Measurements from ENCODE around the gene CDV3. TPM values are rescaled to one million over a fixed set of nuclear protein-coding genes. Genes with fewer than 3 reads are reported as not detected.

Gene CDV3
- total and polyA plus RNA-seq, 12 donors: 27.9 to 182 (median 150) TPM

DNA sequence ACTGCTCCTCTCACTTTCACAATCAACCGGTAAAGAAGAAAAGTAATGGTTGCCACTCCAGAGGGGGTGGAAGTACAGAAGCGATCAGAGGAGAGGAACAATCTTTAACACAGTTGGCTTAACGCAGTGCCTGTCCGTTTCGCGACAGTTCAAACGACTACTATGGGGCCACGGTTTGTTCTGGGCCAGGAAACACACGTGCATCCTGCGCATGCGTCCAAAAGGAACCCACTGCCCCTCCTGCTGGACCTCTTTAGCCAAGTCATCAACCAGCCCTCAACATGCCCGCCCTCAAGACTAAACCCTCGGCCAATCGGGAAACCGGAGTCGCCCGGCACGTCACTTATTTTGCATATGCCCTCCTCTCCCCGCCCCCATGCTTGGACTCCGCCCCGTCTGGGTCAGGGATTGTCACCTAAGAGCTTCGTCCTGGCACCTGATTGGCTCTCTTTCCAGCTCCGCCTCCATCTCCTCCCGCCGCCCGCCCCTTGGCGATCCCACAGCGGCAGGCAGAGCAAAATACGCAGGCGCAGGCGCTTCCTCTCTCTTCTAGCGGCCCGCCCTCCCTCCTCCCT, 345 bp upstream of the CDV3 start:
- 0 to 1% methylated on average over 32 to 33 of the region's 33 CpGs for WGBS, 2 donors
- DNase-seq (peak; percentile 100), ATAC-seq (peak; percentile 92 to 98 (median 96))
- Histone ChIP-seq H3K4me1 (peaks cover 5 to 74% (median 53%) of the 10 kb centered on the region in 9 donors), H3K27ac (peak overlapping the region; percentile 94 to 98 (median 96)), H3K27me3 (no peaks in the 10 kb centered on the region), H3K9me3 (no peaks in the 10 kb centered on the region), H3K4me3 (peak overlapping the region in 9 of 10 donors; percentile 66 to 91 (median 82)), H3K36me3 (peaks cover 0 to 34% (median 14%) of the 10 kb centered on the region in 9 donors)
- TF ChIP-seq, protein P1, sequence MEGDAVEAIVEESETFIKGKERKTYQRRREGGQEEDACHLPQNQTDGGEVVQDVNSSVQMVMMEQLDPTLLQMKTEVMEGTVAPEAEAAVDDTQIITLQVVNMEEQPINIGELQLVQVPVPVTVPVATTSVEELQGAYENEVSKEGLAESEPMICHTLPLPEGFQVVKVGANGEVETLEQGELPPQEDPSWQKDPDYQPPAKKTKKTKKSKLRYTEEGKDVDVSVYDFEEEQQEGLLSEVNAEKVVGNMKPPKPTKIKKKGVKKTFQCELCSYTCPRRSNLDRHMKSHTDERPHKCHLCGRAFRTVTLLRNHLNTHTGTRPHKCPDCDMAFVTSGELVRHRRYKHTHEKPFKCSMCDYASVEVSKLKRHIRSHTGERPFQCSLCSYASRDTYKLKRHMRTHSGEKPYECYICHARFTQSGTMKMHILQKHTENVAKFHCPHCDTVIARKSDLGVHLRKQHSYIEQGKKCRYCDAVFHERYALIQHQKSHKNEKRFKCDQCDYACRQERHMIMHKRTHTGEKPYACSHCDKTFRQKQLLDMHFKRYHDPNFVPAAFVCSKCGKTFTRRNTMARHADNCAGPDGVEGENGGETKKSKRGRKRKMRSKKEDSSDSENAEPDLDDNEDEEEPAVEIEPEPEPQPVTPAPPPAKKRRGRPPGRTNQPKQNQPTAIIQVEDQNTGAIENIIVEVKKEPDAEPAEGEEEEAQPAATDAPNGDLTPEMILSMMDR (IDR thresholded peaks at IDR 0.05): peak in 6 of 9 donors; percentile 7 to 48 (median 34)
- intact Hi-C loops (cut with DNase I): loop anchor here (2.0 to 10.0 kb wide), 8 partner anchors 98 to 851 kb away; partner anchors contain the start of genes NPHP3 (in 6 of the 10) and AMOTL2 (in 1 of the 10)

- Histone ChIP-seq H3K36me3 (peaks cover 0 to 46% (median 22%) of the 10 kb centered on the region in 9 donors), H3K27ac (peak overlapping the region; percentile 94 to 98 (median 96)), H3K4me1 (peaks cover 10 to 81% (median 65%) of the 10 kb centered on the region in 9 donors), H3K4me3 (peak overlapping the region; percentile 29 to 91 (median 81)), H3K9me3 (no peaks in the 10 kb centered on the region), H3K27me3 (no peaks in the 10 kb centered on the region)
- DNase-seq: peak; percentile 70 to 82
- intact Hi-C loops (cut with DNase I): loop anchor here (5.0 to 10.0 kb wide), 7 partner anchors 100 to 852 kb away; partner anchors contain the start of genes NPHP3 (in 4 of the 10) and AMOTL2 (in 1 of the 10)
- WGBS, 2 donors: 0% methylated on average over 46 to 54 of the region's 54 CpGs
- peak; percentile 12 to 56 (median 40) for ATAC-seq
- TF ChIP-seq, protein P1 (IDR thresholded peaks at IDR 0.05): peak in 4 of 9 donors; percentile 21 to 41 (median 34)
Observed at GRCh38 chr3:133574260-133574881, 885 bp downstream of the CDV3 start.

- H3K4me1 ChIP-seq: peaks cover 10 to 80% (median 63%) of the 10 kb centered on the region in 9 donors
Observed at GRCh38 chr3:133575086-133575485, 1.6 kb downstream of the CDV3 start.

More at GRCh38 chr3:133575086-133575485, 1.6 kb downstream of the CDV3 start:
- intact Hi-C loops (cut with DNase I): loop anchor here in 8 of 10 donors (5.0 to 10.0 kb wide), 8 partner anchors 87 to 853 kb away; partner anchors contain the start of genes NPHP3 (in 3 of the 8), AMOTL2 (in 1 of the 8) and TOPBP1 (in 1 of the 8)
- Histone ChIP-seq H3K36me3 (peaks cover 0 to 53% (median 29%) of the 10 kb centered on the region in 9 donors), H3K4me3 (peak overlapping the region; percentile 29 to 91 (median 81)), H3K27me3 (no peaks in the 10 kb centered on the region), H3K27ac (peak overlapping the region; percentile 94 to 98 (median 96)), H3K9me3 (no peaks in the 10 kb centered on the region)
- TF ChIP-seq, protein P1 (IDR thresholded peaks at IDR 0.05): no peak
- ATAC-seq: no peak
- no peak for DNase-seq
- WGBS, 2 donors: 33 to 40% methylated on average over 4 of the region's 4 CpGs
